Endothelial cell of umbilical vein (primary cell): ENCODE results near the gene GALNT2. TPM values are rescaled to one million over a fixed set of nuclear protein-coding genes. Genes with fewer than 3 reads are reported as not detected.

ENCODE experiments used
- BruUV-seq: library from RNA; stranded (reverse); fragments of 400-500 nt; replicated peaks from 2 replicates; lab custom pipeline; 2021; lab: Mats Ljungman, UMichigan
- CTCF ChIA-PET: fragments of 300-600, 350-600 bp; sonication (Branson Sonifier 250); formaldehyde crosslinking; loops from one replicate; lab custom pipeline; 2021; ENCODE audit warnings: antibody characterized with exemption, inconsistent platforms; lab: Charles Lee
- POLR2A ChIA-PET: fragments of 300-600, 350-600 bp; sonication (Branson Sonifier 250); formaldehyde crosslinking; loops from one replicate; lab custom pipeline; 2021; ENCODE audit warnings: antibody characterized with exemption, inconsistent platforms; lab: Charles Lee
- DNase-seq: peaks from one replicate; pipeline ENCODE4 v3.0.0-alpha.2; 2011; ENCODE audit warnings: low read depth, low spot score
- FAIRE-seq: peaks from 2 replicates; lab custom pipeline; 2011; peaks lifted over from hg19 to GRCh38; lab: Jason Lieb, UNC
- H2AFZ ChIP-seq: 2 replicates; pipeline ENCODE4 v1.6.0; 2012; ENCODE audit warnings: low read depth, low read length, control low read depth, inconsistent platforms
- H3K27ac ChIP-seq: 2 replicates; pipeline ENCODE4 v1.5.1; 2011; ENCODE audit warnings: low read depth, mild to moderate bottlenecking, control low read depth, low read length, moderate library complexity; ENCODE audit not compliant: insufficient read depth
- H3K27me3 ChIP-seq, 2 experiments: 2 replicates each; pipeline versions ENCODE4 v1.6.0 to v1.6.1; 2011; ENCODE audit warnings: low read length in 2 of 2, mixed read lengths in 1 of 2; ENCODE audit not compliant: control insufficient read depth in 2 of 2, insufficient read depth in 2 of 2
- H3K36me3 ChIP-seq, 2 experiments: 2 replicates in 1 of 2; 3 replicates in 1 of 2; pipeline ENCODE4 v1.5.1; 2011; ENCODE audit warnings: low read length in 2 of 2, mild to moderate bottlenecking in 1 of 2, moderate library complexity in 1 of 2; ENCODE audit not compliant: control insufficient read depth in 2 of 2, insufficient read depth in 2 of 2; ENCODE audit errors: extremely low read depth in 1 of 2
- H3K4me1 ChIP-seq: 3 replicates; pipeline ENCODE4 v1.5.1; 2011; ENCODE audit warnings: mild to moderate bottlenecking, low read length; ENCODE audit not compliant: control insufficient read depth, insufficient read depth; ENCODE audit errors: extremely low read depth
- H3K4me2 ChIP-seq: 2 replicates; pipeline ENCODE4 v1.6.1; 2011; ENCODE audit warnings: low read length, control low read depth, mixed read lengths; ENCODE audit not compliant: insufficient read depth
- H3K4me3 ChIP-seq, 3 experiments: fragments of 200-600 bp in 1 of 3; sonication (generic), shearing (Covaris generic) in 1 of 3; replicated peaks in 1 of 3; 2 replicates each; pipeline ENCODE4 v1.5.1; 2011 to 2016; ENCODE audit warnings: control low read depth in 3 of 3, low read length in 3 of 3, mild to moderate bottlenecking in 2 of 3, inconsistent platforms in 1 of 3, low read depth in 1 of 3, moderate library complexity in 1 of 3; ENCODE audit not compliant: insufficient read depth in 1 of 3
- H3K79me2 ChIP-seq: 2 replicates; pipeline ENCODE4 v1.6.0; 2012; ENCODE audit warnings: low read length, inconsistent platforms; ENCODE audit not compliant: control insufficient read depth, insufficient read depth
- H3K9ac ChIP-seq: replicated peaks from 2 replicates; pipeline ENCODE3; 2011; ENCODE audit warnings: low read length, control low read depth; ENCODE audit not compliant: insufficient read depth; ENCODE audit errors: extremely low read depth
- H3K9me1 ChIP-seq: replicated peaks from 3 replicates; pipeline ENCODE4 v1.6.0; 2011; ENCODE audit warnings: mild to moderate bottlenecking, low read length; ENCODE audit not compliant: control insufficient read depth, insufficient read depth; ENCODE audit errors: extremely low read depth
- H3K9me3 ChIP-seq: replicated peaks from 2 replicates; pipeline ENCODE4 v1.5.1; 2012; ENCODE audit warnings: low read length, inconsistent platforms; ENCODE audit not compliant: control insufficient read depth, insufficient read depth
- H4K20me1 ChIP-seq: replicated peaks from 2 replicates; pipeline ENCODE3; 2011; ENCODE audit warnings: mild to moderate bottlenecking, low read length; ENCODE audit not compliant: control insufficient read depth, insufficient read depth; ENCODE audit errors: extremely low read depth
- EZH2 ChIP-seq: IDR thresholded peaks from 2 replicates; pipeline ENCODE4 v1.6.1; 2012; ENCODE audit warnings: borderline replicate concordance, low read depth, mild to moderate bottlenecking, moderate library complexity, low read length, inconsistent platforms; ENCODE audit not compliant: severe bottlenecking
- FOS ChIP-seq: IDR thresholded peaks from 2 replicates; pipeline ENCODE4 v1.6.1; 2011; ENCODE audit warnings: mild to moderate bottlenecking, low read length, moderate library complexity, borderline replicate concordance; ENCODE audit not compliant: insufficient read depth
- GATA2 ChIP-seq: IDR thresholded peaks from 2 replicates; pipeline ENCODE4 v1.7.0; 2011; ENCODE audit warnings: low read depth, mild to moderate bottlenecking, moderate library complexity, mixed read lengths, low read length; ENCODE audit not compliant: insufficient read length, insufficient read depth
- JUN ChIP-seq: IDR thresholded peaks from 2 replicates; pipeline ENCODE4 v1.6.1; 2011; ENCODE audit warnings: borderline replicate concordance, low read depth; ENCODE audit not compliant: insufficient read length, insufficient read depth
- MYC ChIP-seq: IDR thresholded peaks from one replicate; pipeline ENCODE4 v1.6.1; 2011; ENCODE audit warnings: mild to moderate bottlenecking, low read depth, low read length
- POLR2A ChIP-seq: IDR thresholded peaks from 2 replicates; pipeline ENCODE4 v1.6.1; 2012; ENCODE audit warnings: low read depth, mild to moderate bottlenecking, control low read depth, low read length
- POLR2AphosphoS5 ChIP-seq: IDR thresholded peaks from 2 replicates; pipeline ENCODE4 v1.6.1; 2012; ENCODE audit warnings: low read depth, mild to moderate bottlenecking, control low read depth, low read length, moderate library complexity; ENCODE audit not compliant: insufficient read depth
- dilution Hi-C: fragments of 300-500 bp; cut with MboI; formaldehyde crosslinking; loops from one replicate; pipeline ENCODE4 v1.15.0; 2019; ENCODE audit warnings: low sequenced_read_pairs; ENCODE audit not compliant: extremely low pct_ligation_motif_present
- intact Hi-C: fragments of 100-400 bp; cut with micrococcal nuclease; formaldehyde crosslinking; loops from one replicate; pipeline ENCODE4 v1.10.0; 2022
- polyA plus RNA-seq, 4 experiments: library from polyadenylated mRNA; depleted of rRNA in 3 of 4; stranded (reverse) in 3 of 4; unstranded in 1 of 4; fragments of >200 nt; gene quantifications; 2 replicates each; pipeline versions ENCODE4 v1.2.1 to v1.2.3, GENCODE V29; 2011 to 2012; ENCODE audit warnings: missing spikeins in 1 of 4
- total RNA-seq: library from RNA; stranded (reverse); gene quantifications from 2 replicates; pipeline ENCODE4 v1.2.3, GENCODE V29; 2021
- TF ChIP-seq, protein P1 (sequence below): IDR thresholded peaks from 2 replicates; pipeline ENCODE4 v1.6.1; 2011; ENCODE audit not compliant: insufficient read depth, insufficient read length
- TF ChIP-seq, protein P2 (sequence below), 2 donors: IDR thresholded peaks; 1 replicate in 1 of 2; 2 replicates in 1 of 2; pipeline ENCODE4 v1.5.1; 2011; ENCODE audit warnings: low read length in 2 of 2, mild to moderate bottlenecking in 2 of 2, moderate library complexity in 2 of 2, control low read depth in 1 of 2, inconsistent platforms in 1 of 2, low read depth in 1 of 2; ENCODE audit not compliant: insufficient read depth in 1 of 2; ENCODE audit errors: extremely low read depth in 1 of 2

Gene GALNT2
- total and polyA plus RNA-seq, 2 donors (not counting 3 experiments of a cell fraction or from before 2014, with no cell fraction given): 56.3 to 77.5 TPM

DNA sequence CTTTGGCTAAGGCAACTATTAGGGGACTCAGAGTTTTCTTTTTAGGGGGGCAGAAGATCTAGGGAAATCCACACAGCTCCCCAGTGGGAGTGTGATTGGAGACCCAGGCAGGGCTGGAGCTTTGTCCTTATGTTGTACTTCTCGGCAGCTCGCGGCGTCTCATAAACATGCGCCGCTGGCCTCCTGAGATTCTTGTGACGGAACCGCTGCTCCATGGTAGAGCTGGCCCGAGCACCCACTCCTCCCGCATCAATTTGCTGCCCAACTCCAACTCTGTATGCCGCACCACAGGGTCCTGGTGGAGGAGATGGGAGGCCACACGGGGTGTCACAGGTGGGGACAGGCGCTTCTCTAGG lies 143.9 kb downstream of the GALNT2 start:
- no TSS peak for BruUV-seq
- Histone ChIP-seq H3K79me2 (peaks cover 5% of the 10 kb centered on the region), H3K4me1 (peaks cover 43% of the 10 kb centered on the region), H2AFZ (no peak overlapping the region), H3K36me3 (no peaks in the 10 kb centered on the region), H3K4me2 (peak overlapping the region; percentile 70), H4K20me1 (no peaks in the 10 kb centered on the region), H3K9me3 (no peaks in the 10 kb centered on the region), H3K9ac (peak overlapping the region; percentile 62), H3K27me3 (no peaks in the 10 kb centered on the region), H3K4me3 (no peak overlapping the region), H3K27ac (peak overlapping the region; percentile 83), H3K9me1 (no peaks in the 10 kb centered on the region)
- POLR2A ChIA-PET: no interaction called here
- dilution Hi-C loops: no loop called here
- DNase-seq (no peak), FAIRE-seq (no peak)
- intact Hi-C loops: loop anchor here (1.0 kb wide), 3 partner anchors 20 to 585 kb away; partner anchors contain the start of genes GALNT2, TAF5L and URB2
- CTCF ChIA-PET: interaction anchor here (0.9 to 1.1 kb wide), 3 partner anchors 24 to 550 kb away, joined by 3 to 5 read pairs (median 5); no protein-coding TSS in a partner anchor
- TF ChIP-seq, protein P1, sequence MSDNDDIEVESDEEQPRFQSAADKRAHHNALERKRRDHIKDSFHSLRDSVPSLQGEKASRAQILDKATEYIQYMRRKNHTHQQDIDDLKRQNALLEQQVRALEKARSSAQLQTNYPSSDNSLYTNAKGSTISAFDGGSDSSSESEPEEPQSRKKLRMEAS: no peak
- TF ChIP-seq GATA2 (no peak), MYC (no peak), POLR2AphosphoS5 (no peak), FOS (no peak), POLR2A (no peak), EZH2 (no peak), JUN (no peak)
- TF ChIP-seq, protein P2, sequence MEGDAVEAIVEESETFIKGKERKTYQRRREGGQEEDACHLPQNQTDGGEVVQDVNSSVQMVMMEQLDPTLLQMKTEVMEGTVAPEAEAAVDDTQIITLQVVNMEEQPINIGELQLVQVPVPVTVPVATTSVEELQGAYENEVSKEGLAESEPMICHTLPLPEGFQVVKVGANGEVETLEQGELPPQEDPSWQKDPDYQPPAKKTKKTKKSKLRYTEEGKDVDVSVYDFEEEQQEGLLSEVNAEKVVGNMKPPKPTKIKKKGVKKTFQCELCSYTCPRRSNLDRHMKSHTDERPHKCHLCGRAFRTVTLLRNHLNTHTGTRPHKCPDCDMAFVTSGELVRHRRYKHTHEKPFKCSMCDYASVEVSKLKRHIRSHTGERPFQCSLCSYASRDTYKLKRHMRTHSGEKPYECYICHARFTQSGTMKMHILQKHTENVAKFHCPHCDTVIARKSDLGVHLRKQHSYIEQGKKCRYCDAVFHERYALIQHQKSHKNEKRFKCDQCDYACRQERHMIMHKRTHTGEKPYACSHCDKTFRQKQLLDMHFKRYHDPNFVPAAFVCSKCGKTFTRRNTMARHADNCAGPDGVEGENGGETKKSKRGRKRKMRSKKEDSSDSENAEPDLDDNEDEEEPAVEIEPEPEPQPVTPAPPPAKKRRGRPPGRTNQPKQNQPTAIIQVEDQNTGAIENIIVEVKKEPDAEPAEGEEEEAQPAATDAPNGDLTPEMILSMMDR (IDR thresholded peaks at IDR 0.05; ENCODE audit: extremely low read depth in 1 of 2, insufficient read depth in 1 of 2, low read depth in 1 of 2, low read length in 2 of 2): no peak
